ENCODE measurements around the gene TMSB10.

- TF ChIP-seq CREB1 (IDR thresholded peaks at IDR 0.05) (no peak), CREB1 (CRISPR knock-in tag; IDR thresholded peaks at IDR 0.05) (no peak), ZNF367 (CRISPR knock-in tag; IDR thresholded peaks at IDR 0.05; ENCODE audit: borderline replicate concordance) (no peak), ZFP36L1 (CRISPR knock-in tag; IDR thresholded peaks at IDR 0.05) (no peak), SRF (IDR thresholded peaks at IDR 0.05; ENCODE audit: low read depth, low read length) (no peak), USF2 (IDR thresholded peaks at IDR 0.05; ENCODE audit: low read depth, low read length) (no peak), USF2 (CRISPR knock-in tag; IDR thresholded peaks at IDR 0.05; ENCODE audit: borderline replicate concordance) (no peak), IRX3 (CRISPR knock-in tag; IDR thresholded peaks at IDR 0.05; ENCODE audit: borderline replicate concordance, low read depth) (no peak), ZNF280D (CRISPR knock-in tag; IDR thresholded peaks at IDR 0.05) (no peak), E2F1 (CRISPR knock-in tag; IDR thresholded peaks at IDR 0.05) (no peak)
These were observed 16.1 kb upstream of the TMSB10 start for GRCh38 chr2:84889332-84889731.

All from HepG2 (cell line).